GM21526 (cell line): ENCODE data around the gene STX1A.

ENCODE experiments used
- ATAC-seq: cut with Tn5 transposase; IDR thresholded peaks from one replicate; pipeline ENCODE4 v1.9.1; 2021; ENCODE audit warnings: moderate library complexity; ENCODE audit not compliant: unreplicated experiment, low FRiP score

STX1A gene

GRCh38 chr7:73718905-73719805 is at the start of gene STX1A:
Gene STX1A, minus strand, starts transcription at chr7:73719669. Its CDS starts 38 bp downstream, at chr7:73719631.
- peak; percentile 52 for ATAC-seq

- no peak for ATAC-seq
Measured at GRCh38 chr7:73768641-73769480, 49.4 kb upstream of the STX1A start.

- no peak for ATAC-seq
Measured at GRCh38 chr7:73766556-73767229, 47.2 kb upstream of the STX1A start.

GRCh38 chr7:73762659-73762999 is 43.2 kb upstream of the STX1A start:
- no peak for ATAC-seq

GRCh38 chr7:73761854-73762658 is 42.6 kb upstream of the STX1A start:
- ATAC-seq = no peak

GRCh38 chr7:73758581-73759138 is 39.2 kb upstream of the STX1A start:
- ATAC-seq = no peak

- ATAC-seq = no peak
Measured at GRCh38 chr7:73749931-73750776, 30.7 kb upstream of the STX1A start.

- no peak for ATAC-seq
Measured at GRCh38 chr7:73746378-73746777, 26.9 kb upstream of the STX1A start.

- no peak for ATAC-seq
Measured at GRCh38 chr7:73742753-73743641, 23.5 kb upstream of the STX1A start.

GRCh38 chr7:73742338-73742752 is 22.9 kb upstream of the STX1A start:
- no peak for ATAC-seq

- no peak for ATAC-seq
Measured at GRCh38 chr7:73741600-73741999, 22.1 kb upstream of the STX1A start.

GRCh38 chr7:73740771-73741170 is 21.3 kb upstream of the STX1A start:
- no peak for ATAC-seq

GRCh38 chr7:73740212-73740611 is 20.7 kb upstream of the STX1A start:
- no peak for ATAC-seq

GRCh38 chr7:73739387-73739767 is 19.9 kb upstream of the STX1A start:
- ATAC-seq = no peak

GRCh38 chr7:73738612-73739386 is 19.3 kb upstream of the STX1A start, which contains the start of gene ABHD11:
Gene ABHD11, minus strand, starts transcription at chr7:73738802. Its CDS starts 32 bp downstream, at chr7:73738770.
- peak; percentile 77 for ATAC-seq

- peak; percentile 6 for ATAC-seq
Measured at GRCh38 chr7:73738220-73738611, 18.7 kb upstream of the STX1A start.
